OCI-M2 (cell line): ENCODE measurements around the gene BEST1.

Source experiments
- DNase-seq: peaks from one replicate; lab custom pipeline; 2025; ENCODE audit not compliant: unreplicated experiment; lab: John Stamatoyannopoulos, UW

The BEST1 gene

DNA sequence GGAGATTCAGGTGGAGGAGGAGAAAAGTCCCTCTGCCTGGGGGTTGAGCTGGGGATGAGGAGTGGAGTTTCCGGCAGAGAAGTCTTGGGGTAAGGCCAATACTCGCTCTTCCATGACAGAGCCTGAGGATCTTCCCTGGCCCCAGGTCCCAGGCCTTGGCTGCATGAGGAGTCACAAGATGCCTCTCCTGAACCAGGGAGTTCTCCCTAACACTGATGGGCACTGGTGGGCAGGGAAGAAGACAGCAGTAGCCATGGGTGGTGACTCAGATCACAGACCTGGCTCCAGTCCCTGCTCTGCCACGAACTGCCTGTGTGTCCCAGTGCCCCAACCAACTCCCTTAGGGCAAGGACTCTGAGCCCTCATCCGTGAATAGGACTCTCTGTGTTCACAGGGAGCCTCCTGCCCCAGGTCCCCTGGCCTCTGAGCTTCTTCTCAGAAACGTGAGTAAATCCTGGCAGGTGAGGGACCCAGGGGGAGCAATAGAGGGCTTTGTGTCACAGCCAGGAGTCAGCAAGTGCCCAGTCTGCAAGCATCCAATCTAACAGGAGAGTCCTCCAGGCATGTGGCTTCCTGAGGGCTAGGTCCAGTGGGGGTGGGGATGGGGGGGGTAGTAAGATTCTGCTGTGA lies 62.8 kb downstream of the BEST1 start:
- DNase-seq: no peak
